ENCODE results near the gene IRF7.

Gene IRF7

GRCh38 chr11:573146-573759, 42.5 kb downstream of the IRF7 start:
- no peak for TF ChIP-seq CTCF (conservative IDR thresholded peaks at IDR 0.05; ENCODE audit: low read depth, low read length)
- DNase-seq (ENCODE audit: low read depth), result no peak
- no peak overlapping the region for H3K4me3 ChIP-seq (ENCODE audit: low read length)

GRCh38 chr11:571802-572185, 44.0 kb downstream of the IRF7 start:
- DNase-seq (ENCODE audit: low read depth), result no peak
- H3K4me3 ChIP-seq (ENCODE audit: low read length), result no peak overlapping the region
- TF ChIP-seq CTCF (conservative IDR thresholded peaks at IDR 0.05; ENCODE audit: low read depth, low read length), result no peak

GRCh38 chr11:569158-569885, 46.4 kb downstream of the IRF7 start:
- no peak for TF ChIP-seq CTCF (conservative IDR thresholded peaks at IDR 0.05; ENCODE audit: low read depth, low read length)
- DNase-seq (ENCODE audit: low read depth), result no peak
- H3K4me3 ChIP-seq (ENCODE audit: low read length), result peak overlapping the region; percentile 43

- no peak for TF ChIP-seq CTCF (conservative IDR thresholded peaks at IDR 0.05; ENCODE audit: low read depth, low read length)
- DNase-seq (ENCODE audit: low read depth), result peak; percentile 57
- H3K4me3 ChIP-seq (ENCODE audit: low read length), result peak overlapping the region; percentile 61
Observed at GRCh38 chr11:568306-569157, 47.2 kb downstream of the IRF7 start.

- H3K4me3 ChIP-seq (ENCODE audit: low read length), result peak overlapping the region; percentile 61
- DNase-seq (ENCODE audit: low read depth), result no peak
- no peak for TF ChIP-seq CTCF (conservative IDR thresholded peaks at IDR 0.05; ENCODE audit: low read depth, low read length)
Observed at GRCh38 chr11:567629-568292, 48.0 kb downstream of the IRF7 start.

- TF ChIP-seq CTCF (conservative IDR thresholded peaks at IDR 0.05; ENCODE audit: low read depth, low read length), result no peak
- DNase-seq (ENCODE audit: low read depth), result no peak
- peak overlapping the region; percentile 61 for H3K4me3 ChIP-seq (ENCODE audit: low read length)
Observed at GRCh38 chr11:567011-567628, 48.6 kb downstream of the IRF7 start.

Measured in retinal pigment epithelial cell (primary cell).